ENCODE results near the gene TBCD. TPM values are rescaled to one million over a fixed set of nuclear protein-coding genes. Genes with fewer than 3 reads are reported as not detected.

The TBCD gene
- total and polyA plus RNA-seq, 9 of the 15 experiments (the other 6 are each of a cell fraction or from before 2014, with no cell fraction given) = 8.9 to 98.5 (median 28.0) TPM

- Histone ChIP-seq H3K9ac (ENCODE audit: insufficient read depth in 1 of 2, low read depth in 2 of 2, low read length in 2 of 2) (no peak overlapping the region), H2AFZ (ENCODE audit: low read depth, low read length) (no peak overlapping the region), H3K27ac (ENCODE audit: extremely low read depth, low read depth, low read length) (no peak overlapping the region), H3K36me3 (ENCODE audit: control insufficient read depth, insufficient read depth, low read length) (peaks cover 50% of the 10 kb centered on the region; the same call in 2 of the 3 replicates), H4K20me1 (replicated peaks; ENCODE audit: control insufficient read depth, insufficient read depth, low read length) (no peaks in the 10 kb centered on the region), H3K27me3 (ENCODE audit: control insufficient read depth in 2 of 2, insufficient read depth in 2 of 2, low read length in 2 of 2) (no peaks in the 10 kb centered on the region), H3K79me2 (ENCODE audit: control insufficient read depth, insufficient read depth, low read length) (peaks cover 2% of the 10 kb centered on the region; the same call in 1 of the 3 replicates), H3K9me1 (ENCODE audit: control insufficient read depth, insufficient read depth, low read length) (no peaks in the 10 kb centered on the region), H3K4me3 (no peak overlapping the region), H3K4me2 (ENCODE audit: insufficient read depth, low read length) (no peak overlapping the region), H3K4me1 (replicated peaks in 1 of 2; ENCODE audit: control insufficient read depth in 2 of 2, insufficient read depth in 2 of 2, low read length in 2 of 2) (peaks cover 0 to 10% of the 10 kb centered on the region in 2 experiments; a peak in 2 of 5 replicates), H3K9me3 (replicated peaks; ENCODE audit: control insufficient read depth, insufficient read depth, low read depth, low read length) (no peaks in the 10 kb centered on the region)
- ChIA-PET CTCF (ENCODE audit: low intra/inter-chr PET ratio) (interaction anchor here (0.9 to 1.5 kb wide), 5 partner anchors 132 to 751 kb away, joined by 3 to 16 read pairs (median 3); no protein-coding TSS in a partner anchor), POLR2A (no interaction called here)
- DNase-seq (ENCODE audit: extremely low read depth in 1 of 4, low spot score in 3 of 4) (peak; percentile 61 to 79 (median 74)), FAIRE-seq (peak; percentile 82), ATAC-seq (peak; percentile 97)
- 50% methylated on average over 7 of the region's 8 CpGs for WGBS (ENCODE audit: insufficient coverage, low coverage, missing lambda C conversion rate)
- in situ Hi-C loops (cut with MboI) = loop anchor here (5.0 kb wide), 1 partner anchor 430 kb away; no protein-coding TSS in a partner anchor
- no TSS peak for BruUV-seq (replicated peaks)
- intact Hi-C loops (cut with micrococcal nuclease) = loop anchor here (5.0 kb wide), 1 partner anchor 135 kb away; no protein-coding TSS in a partner anchor
- TF ChIP-seq ARID3B (CRISPR knock-in tag; IDR thresholded peaks at IDR 0.05; ENCODE audit: borderline replicate concordance) = no peak
- peak; percentile 83; the same call in 1 of the 2 replicates for TF ChIP-seq ARID2 (IDR thresholded peaks at IDR 0.05)
- TF ChIP-seq BDP1 (IDR thresholded peaks at IDR 0.05; ENCODE audit: insufficient read depth, insufficient read length) = no peak
- TF ChIP-seq ZBTB43 (CRISPR knock-in tag; IDR thresholded peaks at IDR 0.05) = no peak
- peak; percentile 93 for TF ChIP-seq ZBTB33 (CRISPR knock-in tag; IDR thresholded peaks at IDR 0.05)
- 0 out of 2 replicates have a peak, but pooled peaks have one; percentile 30 for TF ChIP-seq RB1 (IDR thresholded peaks at IDR 0.05; ENCODE audit: low read depth)
- TF ChIP-seq RAD21 (CRISPR knock-in tag; conservative IDR thresholded peaks at IDR 0.05 in 1 of 2, IDR thresholded peaks at IDR 0.05 in 1 of 2) = peak; percentile 87 to 90
- TF ChIP-seq BCOR (IDR thresholded peaks at IDR 0.05) = no peak
- peak; percentile 90; the same call in 1 of the 2 replicates for TF ChIP-seq STAG1 (CRISPR knock-in tag; IDR thresholded peaks at IDR 0.05; ENCODE audit: borderline replicate concordance)
- TF ChIP-seq ATF6 (CRISPR knock-in tag; IDR thresholded peaks at IDR 0.05) = no peak
- no peak for TF ChIP-seq OTX1 (CRISPR knock-in tag; IDR thresholded peaks at IDR 0.05)
- TF ChIP-seq RAD51 (IDR thresholded peaks at IDR 0.05; ENCODE audit: borderline replicate concordance, low read depth) = no peak
- TF ChIP-seq ZNF280A (IDR thresholded peaks at IDR 0.05; ENCODE audit: low read depth, partially characterized antibody) = no peak
Observed at GRCh38 chr17:82781894-82782274, 30.0 kb downstream of the TBCD start.
